Esophagus muscularis mucosa (tissue), 4 donors: Measurements from ENCODE around the gene FHL1.

Experiments
- EP300 ChIP-seq: sonication (generic); formaldehyde crosslinking; IDR thresholded peaks from one replicate; pipeline ENCODE4 v1.6.1; 2017; ENCODE audit warnings: antibody characterized with exemption
- POLR2A ChIP-seq: fragments of 450-650 bp; IDR thresholded peaks from one replicate; pipeline ENCODE4 v1.6.1; 2017; ENCODE audit warnings: antibody characterized with exemption, moderate library complexity, mild to moderate bottlenecking, low read depth
- POLR2AphosphoS5 ChIP-seq, 2 donors: sonication (generic); formaldehyde crosslinking; IDR thresholded peaks; one replicate each; pipeline ENCODE4 v1.6.1; 2017; ENCODE audit warnings: antibody characterized with exemption in 2 of 2
- TF ChIP-seq, protein P1 (sequence below), 3 experiments: fragments of 200-600 bp in 2 of 3; fragments of 450-650 bp in 1 of 3; sonication (generic) in 2 of 3; IDR thresholded peaks; one replicate each; pipeline ENCODE4 v1.5.1; 2017 to 2019; ENCODE audit warnings: antibody characterized with exemption in 3 of 3, mild to moderate bottlenecking in 2 of 3, moderate library complexity in 1 of 3

DNA sequence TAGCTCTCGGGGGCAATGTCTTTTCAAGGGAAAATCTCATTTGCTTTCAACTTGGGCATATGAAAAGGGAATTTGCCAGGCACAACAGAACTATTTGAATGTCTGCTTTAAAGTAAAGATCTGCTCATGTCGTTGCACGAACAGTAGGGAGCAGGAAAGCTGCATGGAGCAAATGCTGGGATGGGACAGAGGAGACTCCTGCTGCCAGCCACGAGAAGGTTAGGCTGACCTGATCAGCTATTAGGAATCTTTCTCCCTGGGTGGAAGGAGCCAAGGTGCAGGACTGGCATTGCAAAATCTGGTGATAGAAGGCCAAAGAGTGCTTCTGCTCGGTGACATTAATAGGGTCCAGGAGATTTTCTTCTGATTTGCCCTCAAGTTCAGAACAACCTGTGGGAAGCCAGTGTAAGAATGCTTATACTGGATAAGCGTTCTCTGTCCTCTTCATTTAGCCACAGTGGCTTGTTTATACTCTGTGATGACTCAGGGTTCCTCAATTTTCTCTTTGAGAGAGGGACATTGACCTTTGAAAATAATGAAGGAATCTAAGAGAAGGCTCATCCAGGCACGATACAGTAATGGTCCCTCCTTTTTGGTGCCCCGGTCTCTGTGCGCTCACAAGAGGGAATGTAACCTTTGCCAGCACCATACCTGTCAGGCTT, 22.9 kb downstream of the FHL1 start:
- peak; percentile 26 to 30 for TF ChIP-seq POLR2AphosphoS5 (IDR thresholded peaks at IDR 0.05)
- TF ChIP-seq, protein P1, sequence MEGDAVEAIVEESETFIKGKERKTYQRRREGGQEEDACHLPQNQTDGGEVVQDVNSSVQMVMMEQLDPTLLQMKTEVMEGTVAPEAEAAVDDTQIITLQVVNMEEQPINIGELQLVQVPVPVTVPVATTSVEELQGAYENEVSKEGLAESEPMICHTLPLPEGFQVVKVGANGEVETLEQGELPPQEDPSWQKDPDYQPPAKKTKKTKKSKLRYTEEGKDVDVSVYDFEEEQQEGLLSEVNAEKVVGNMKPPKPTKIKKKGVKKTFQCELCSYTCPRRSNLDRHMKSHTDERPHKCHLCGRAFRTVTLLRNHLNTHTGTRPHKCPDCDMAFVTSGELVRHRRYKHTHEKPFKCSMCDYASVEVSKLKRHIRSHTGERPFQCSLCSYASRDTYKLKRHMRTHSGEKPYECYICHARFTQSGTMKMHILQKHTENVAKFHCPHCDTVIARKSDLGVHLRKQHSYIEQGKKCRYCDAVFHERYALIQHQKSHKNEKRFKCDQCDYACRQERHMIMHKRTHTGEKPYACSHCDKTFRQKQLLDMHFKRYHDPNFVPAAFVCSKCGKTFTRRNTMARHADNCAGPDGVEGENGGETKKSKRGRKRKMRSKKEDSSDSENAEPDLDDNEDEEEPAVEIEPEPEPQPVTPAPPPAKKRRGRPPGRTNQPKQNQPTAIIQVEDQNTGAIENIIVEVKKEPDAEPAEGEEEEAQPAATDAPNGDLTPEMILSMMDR (IDR thresholded peaks at IDR 0.05) = peak; percentile 20 to 40 (median 40)
- no peak for TF ChIP-seq POLR2A
- TF ChIP-seq EP300 = no peak
